IMR-90 (cell line): ENCODE results near the gene RASGRF2. TPM values are rescaled to one million over a fixed set of nuclear protein-coding genes. Genes with fewer than 3 reads are reported as not detected.

Experiments
- ATAC-seq: fragments of 200-7000 bp; cut with Tn5 transposase; 2 replicates; pipeline ENCODE4 v1.9.1; 2020; ENCODE audit warnings: low read depth, mild to moderate bottlenecking, moderate library complexity
- BruUV-seq: library from RNA; stranded (reverse); fragments of 400-500 nt; replicated peaks from 2 replicates; lab custom pipeline; 2021; lab: Mats Ljungman, UMichigan
- CTCF ChIA-PET: fragments of 300-600 bp; formaldehyde crosslinking; extraction: SDS; loops from one replicate; lab custom pipeline; 2021; ENCODE audit warnings: antibody characterized with exemption; lab: Yijun Ruan, JAX
- POLR2A ChIA-PET: fragments of 300-600 bp; sonication (Branson Sonifier 250); formaldehyde crosslinking; loops from one replicate; lab custom pipeline; 2022; ENCODE audit warnings: antibody characterized with exemption; ENCODE audit not compliant: unreplicated experiment; lab: Charles Lee
- DNase-seq: peaks from one replicate; pipeline ENCODE4 v3.0.0; 2013
- H2AFZ ChIP-seq: replicated peaks from 2 replicates; pipeline ENCODE3; 2013; ENCODE audit warnings: low read length, mild to moderate bottlenecking; ENCODE audit not compliant: poor library complexity
- H2AK5ac ChIP-seq: 2 replicates; pipeline ENCODE4 v1.6.1; 2013; ENCODE audit warnings: low read depth, low read length, inconsistent platforms
- H2AK9ac ChIP-seq: replicated peaks from 2 replicates; pipeline ENCODE3; 2013; ENCODE audit warnings: mild to moderate bottlenecking, low read depth, low read length, moderate library complexity; ENCODE audit not compliant: poor library complexity
- H2BK120ac ChIP-seq: 2 replicates; pipeline ENCODE4 v1.6.1; 2013; ENCODE audit warnings: low read depth, low read length, inconsistent platforms
- H2BK15ac ChIP-seq: 3 replicates; pipeline ENCODE4 v1.6.1; 2013; ENCODE audit warnings: low read depth, low read length, inconsistent platforms
- H2BK20ac ChIP-seq: 2 replicates; pipeline ENCODE4 v1.6.1; 2013; ENCODE audit warnings: low read depth, mild to moderate bottlenecking, inconsistent platforms, low read length, moderate library complexity
- H2BK5ac ChIP-seq: 2 replicates; pipeline ENCODE4 v1.6.1; 2013; ENCODE audit warnings: mild to moderate bottlenecking, low read depth, low read length, inconsistent platforms; ENCODE audit not compliant: poor library complexity, severe bottlenecking
- H3K14ac ChIP-seq: replicated peaks from 2 replicates; pipeline ENCODE4 v1.6.1; 2013; ENCODE audit warnings: low read depth, low read length, inconsistent platforms
- H3K18ac ChIP-seq: 2 replicates; pipeline ENCODE4 v1.6.1; 2013; ENCODE audit warnings: low read depth, low read length, control low read depth
- H3K23ac ChIP-seq: 2 replicates; pipeline ENCODE4 v1.6.1; 2013; ENCODE audit warnings: low read depth, low read length, inconsistent platforms
- H3K27ac ChIP-seq: 2 replicates; pipeline ENCODE4 v1.5.1; 2013; ENCODE audit warnings: mild to moderate bottlenecking, control low read depth, low read length; ENCODE audit not compliant: insufficient read depth
- H3K27me3 ChIP-seq: 2 replicates; pipeline ENCODE4 v1.6.1; 2013; ENCODE audit warnings: low read length; ENCODE audit not compliant: control insufficient read depth, insufficient read depth
- H3K36me3 ChIP-seq: 2 replicates; pipeline ENCODE4 v1.6.1; 2013; ENCODE audit warnings: low read length, mixed read lengths; ENCODE audit not compliant: control insufficient read depth, insufficient read depth
- H3K4ac ChIP-seq: 2 replicates; pipeline ENCODE4 v1.6.1; 2013; ENCODE audit warnings: low read depth, low read length, inconsistent platforms
- H3K4me1 ChIP-seq: 2 replicates; pipeline ENCODE4 v1.6.1; 2013; ENCODE audit warnings: low read length, mixed read lengths; ENCODE audit not compliant: control insufficient read depth, insufficient read depth
- H3K4me2 ChIP-seq: 2 replicates; pipeline ENCODE4 v1.6.1; 2013; ENCODE audit warnings: low read depth, mild to moderate bottlenecking, control low read depth, low read length, moderate library complexity
- H3K4me3 ChIP-seq: 2 replicates; pipeline ENCODE4 v1.5.1; 2013; ENCODE audit warnings: low read depth, mild to moderate bottlenecking, control low read depth, low read length, moderate library complexity; ENCODE audit not compliant: insufficient read depth
- H3K56ac ChIP-seq: 2 replicates; pipeline ENCODE4 v1.6.1; 2013; ENCODE audit warnings: low read length, inconsistent platforms; ENCODE audit not compliant: insufficient read depth; ENCODE audit errors: extremely low read depth
- H3K79me1 ChIP-seq, 2 experiments: 2 replicates each; pipeline ENCODE4 v1.6.1; 2013; ENCODE audit warnings: low read length in 2 of 2, inconsistent platforms in 1 of 2, low read depth in 1 of 2
- H3K9ac ChIP-seq: 2 replicates; pipeline ENCODE4 v1.6.1; 2013; ENCODE audit warnings: low read depth, low read length, control low read depth
- H3K9me1 ChIP-seq: 2 replicates; pipeline ENCODE4 v1.6.1; 2013; ENCODE audit warnings: low read length, inconsistent platforms; ENCODE audit not compliant: insufficient read depth
- H3K9me3 ChIP-seq: 2 replicates; pipeline ENCODE4 v1.6.1; 2013; ENCODE audit warnings: low read length; ENCODE audit not compliant: control insufficient read depth, insufficient read depth
- H4K20me1 ChIP-seq: 2 replicates; pipeline ENCODE4 v1.6.1; 2013; ENCODE audit warnings: low read length, inconsistent platforms; ENCODE audit not compliant: insufficient read depth
- H4K5ac ChIP-seq: 2 replicates; pipeline ENCODE4 v1.6.1; 2013; ENCODE audit warnings: mild to moderate bottlenecking, low read depth, low read length, control low read depth
- H4K8ac ChIP-seq, 2 experiments: 2 replicates each; pipeline ENCODE4 v1.6.1; 2013; ENCODE audit warnings: low read depth in 2 of 2, low read length in 2 of 2, control low read depth in 1 of 2, inconsistent platforms in 1 of 2
- H4K91ac ChIP-seq: 2 replicates; pipeline ENCODE4 v1.6.1; 2013; ENCODE audit warnings: low read depth, low read length, inconsistent platforms; ENCODE audit not compliant: insufficient read depth
- CEBPB ChIP-seq: IDR thresholded peaks from 2 replicates; pipeline ENCODE4 v1.6.1; 2012; ENCODE audit warnings: low read depth, low read length, improper control_type of control experiment
- CHD1 ChIP-seq: IDR thresholded peaks from 2 replicates; pipeline ENCODE4 v1.6.1; 2012; ENCODE audit warnings: low read depth, low read length, improper control_type of control experiment
- ELK1 ChIP-seq: fragments of 150-350 bp; IDR thresholded peaks from 2 replicates; pipeline ENCODE4 v1.6.1; 2016; ENCODE audit warnings: low read depth, mild to moderate bottlenecking, low read length, moderate library complexity, borderline replicate concordance
- FOS ChIP-seq: fragments of 150-350 bp; IDR thresholded peaks from 2 replicates; pipeline ENCODE4 v1.6.1; 2016; ENCODE audit warnings: low read depth, low read length
- MAFK ChIP-seq: IDR thresholded peaks from 2 replicates; pipeline ENCODE4 v1.6.1; 2012; ENCODE audit warnings: low read depth, low read length, improper control_type of control experiment
- MAZ ChIP-seq: IDR thresholded peaks from 2 replicates; pipeline ENCODE4 v1.6.1; 2012; ENCODE audit warnings: low read depth, mild to moderate bottlenecking, low read length, improper control_type of control experiment, moderate library complexity, borderline replicate concordance
- MXI1 ChIP-seq: IDR thresholded peaks from 2 replicates; pipeline ENCODE4 v1.6.1; 2012; ENCODE audit warnings: low read depth, mild to moderate bottlenecking, low read length, moderate library complexity, borderline replicate concordance
- NFE2L2 ChIP-seq: fragments of 150-350 bp; IDR thresholded peaks from 2 replicates; pipeline ENCODE4 v1.6.1; 2016; ENCODE audit warnings: low read depth, mild to moderate bottlenecking, low read length
- POLR2A ChIP-seq: IDR thresholded peaks from 2 replicates; pipeline ENCODE4 v1.6.1; 2012; ENCODE audit warnings: mild to moderate bottlenecking, low read depth, low read length
- RAD21 ChIP-seq: IDR thresholded peaks from 2 replicates; pipeline ENCODE4 v1.6.1; 2012; ENCODE audit warnings: low read length, improper control_type of control experiment
- RCOR1 ChIP-seq: IDR thresholded peaks from 2 replicates; pipeline ENCODE4 v1.6.1; 2012; ENCODE audit warnings: mild to moderate bottlenecking, low read length, improper control_type of control experiment; ENCODE audit not compliant: insufficient replicate concordance
- RFX5 ChIP-seq: IDR thresholded peaks from 2 replicates; pipeline ENCODE4 v1.8.0; 2012; ENCODE audit warnings: low read depth, mild to moderate bottlenecking, low read length, moderate library complexity
- SMC3 ChIP-seq: fragments of 150-350 bp; IDR thresholded peaks from 2 replicates; pipeline ENCODE4 v1.6.1; 2016; ENCODE audit warnings: low read depth, mild to moderate bottlenecking, antibody characterized with exemption, low read length, moderate library complexity
- USF2 ChIP-seq: fragments of 150-350 bp; IDR thresholded peaks from 2 replicates; pipeline ENCODE4 v1.6.1; 2017; ENCODE audit warnings: mild to moderate bottlenecking, antibody characterized with exemption, low read length, low read depth
- WGBS, 2 experiments: methylation state at CpG; one replicate each; pipeline versions ENCODE4 v1.1.5 to v1.1.7; 2013; ENCODE audit warnings: missing lambda C conversion rate in 2 of 2; ENCODE audit not compliant: insufficient read length in 1 of 2; ENCODE audit errors: extremely low coverage in 2 of 2; 5-methylcytosine and 5-hydroxymethylcytosine counted together
- dilution Hi-C: fragments of 300-500 bp; cut with HindIII; formaldehyde crosslinking; loops from one replicate; pipeline ENCODE4 v1.14.3; 2018; ENCODE audit warnings: low sequenced_read_pairs; ENCODE audit not compliant: unreplicated experiment
- in situ Hi-C: fragments of 300-500 bp; cut with MboI; formaldehyde crosslinking; loops from 3 replicates; pipeline ENCODE4 v1.14.3; 2019; ENCODE audit warnings: low sequenced_read_pairs, inconsistent platforms, mixed read lengths
- intact Hi-C: fragments of 100-400 bp; cut with micrococcal nuclease; formaldehyde crosslinking; loops from 2 replicates; pipeline ENCODE4 v1.10.0; 2022
- polyA plus RNA-seq, 3 experiments: library from polyadenylated mRNA; depleted of rRNA; stranded (reverse); fragments of >200 nt; gene quantifications; 2 replicates each; pipeline ENCODE4 v1.2.3, GENCODE V29; 2012; ENCODE audit warnings: low replicate concordance in 1 of 3
- total RNA-seq: library from RNA; depleted of rRNA; stranded (reverse); fragments of >200 nt; gene quantifications from 2 replicates; pipeline ENCODE4 v1.2.3, GENCODE V29; 2012
- TF ChIP-seq, protein P1 (sequence below): conservative IDR thresholded peaks from 2 replicates; pipeline ENCODE4 v1.5.1; 2012; ENCODE audit warnings: mild to moderate bottlenecking, low read depth, low read length, improper control_type of control experiment

The RASGRF2 gene
- total and polyA plus RNA-seq, 2 of the 4 experiments (the other 2 are of a cell fraction): 2.9 to 5.0 TPM

DNA sequence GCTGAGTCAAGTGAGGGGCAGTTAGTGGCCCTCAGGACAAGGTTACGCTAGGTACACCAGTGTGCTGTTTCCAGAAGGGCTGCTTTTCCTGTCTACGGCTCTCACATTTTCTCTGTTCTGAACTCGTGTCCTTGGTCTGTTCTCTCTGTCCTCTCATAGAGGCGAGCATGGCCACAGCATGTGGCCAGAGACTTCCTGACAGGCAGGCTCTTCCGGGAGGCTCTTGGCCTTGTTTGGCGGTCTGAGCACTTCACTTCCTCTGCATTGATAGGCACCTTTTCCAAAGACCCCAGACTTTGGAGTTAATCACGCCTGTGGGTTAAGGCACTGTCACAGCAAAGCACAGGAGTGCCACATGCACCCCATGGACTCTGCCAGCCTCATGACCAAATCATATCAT, 274.1 kb downstream of the RASGRF2 start:
- H3K4ac ChIP-seq: no peak overlapping the region
- H4K5ac ChIP-seq: no peak overlapping the region
- no peaks in the 10 kb centered on the region for H3K79me1 ChIP-seq
- TF ChIP-seq USF2 (no peak), RCOR1 (no peak), MAZ (no peak), NFE2L2 (no peak), CHD1 (no peak), RFX5 (no peak), RAD21 (no peak), CEBPB (no peak), SMC3 (no peak), MXI1 (no peak), FOS (no peak), MAFK (no peak), POLR2A (no peak), ELK1 (no peak)
- TF ChIP-seq, protein P1, sequence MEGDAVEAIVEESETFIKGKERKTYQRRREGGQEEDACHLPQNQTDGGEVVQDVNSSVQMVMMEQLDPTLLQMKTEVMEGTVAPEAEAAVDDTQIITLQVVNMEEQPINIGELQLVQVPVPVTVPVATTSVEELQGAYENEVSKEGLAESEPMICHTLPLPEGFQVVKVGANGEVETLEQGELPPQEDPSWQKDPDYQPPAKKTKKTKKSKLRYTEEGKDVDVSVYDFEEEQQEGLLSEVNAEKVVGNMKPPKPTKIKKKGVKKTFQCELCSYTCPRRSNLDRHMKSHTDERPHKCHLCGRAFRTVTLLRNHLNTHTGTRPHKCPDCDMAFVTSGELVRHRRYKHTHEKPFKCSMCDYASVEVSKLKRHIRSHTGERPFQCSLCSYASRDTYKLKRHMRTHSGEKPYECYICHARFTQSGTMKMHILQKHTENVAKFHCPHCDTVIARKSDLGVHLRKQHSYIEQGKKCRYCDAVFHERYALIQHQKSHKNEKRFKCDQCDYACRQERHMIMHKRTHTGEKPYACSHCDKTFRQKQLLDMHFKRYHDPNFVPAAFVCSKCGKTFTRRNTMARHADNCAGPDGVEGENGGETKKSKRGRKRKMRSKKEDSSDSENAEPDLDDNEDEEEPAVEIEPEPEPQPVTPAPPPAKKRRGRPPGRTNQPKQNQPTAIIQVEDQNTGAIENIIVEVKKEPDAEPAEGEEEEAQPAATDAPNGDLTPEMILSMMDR: no peak
- peaks cover 2% of the 10 kb centered on the region; the same call in 1 of the 2 replicates for H3K36me3 ChIP-seq
- H3K27me3 ChIP-seq: no peaks in the 10 kb centered on the region
- H3K18ac ChIP-seq: no peak overlapping the region
- H3K4me3 ChIP-seq: no peak overlapping the region
- no peaks in the 10 kb centered on the region for H3K9me3 ChIP-seq
- in situ Hi-C loops (no loop called here), intact Hi-C loops (no loop called here), dilution Hi-C loops (no loop called here)
- H3K14ac ChIP-seq: no peak overlapping the region
- no peak overlapping the region for H3K56ac ChIP-seq
- peaks cover 6% of the 10 kb centered on the region; the same call in 1 of the 2 replicates for H3K9me1 ChIP-seq
- DNase-seq: no peak
- no peak overlapping the region for H2AFZ ChIP-seq
- H4K8ac ChIP-seq: no peak overlapping the region
- H3K9ac ChIP-seq: no peak overlapping the region
- no peaks in the 10 kb centered on the region for H4K20me1 ChIP-seq
- H2BK15ac ChIP-seq: no peak overlapping the region
- H3K4me2 ChIP-seq: no peak overlapping the region
- H3K27ac ChIP-seq: no peak overlapping the region
- no TSS peak for BruUV-seq
- no peak overlapping the region for H2BK20ac ChIP-seq
- H2AK5ac ChIP-seq: no peak overlapping the region
- no peak overlapping the region for H4K91ac ChIP-seq
- CTCF ChIA-PET: no interaction called here
- POLR2A ChIA-PET: no interaction called here
- H3K4me1 ChIP-seq: peaks cover 2% of the 10 kb centered on the region; the same call in 1 of the 2 replicates
- H2BK5ac ChIP-seq: no peak overlapping the region
- 93% methylated on average over 3 of the region's 7 CpGs; no CpG with 5 or more reads in 1 of the 2 experiments for WGBS, 2 experiments
- H3K23ac ChIP-seq: no peak overlapping the region
- no peak overlapping the region for H2BK120ac ChIP-seq
- ATAC-seq: no peak
- H2AK9ac ChIP-seq: no peak overlapping the region
